Measurements from ENCODE around the gene ENPP1. TPM values are rescaled to one million over a fixed set of nuclear protein-coding genes. Genes with fewer than 3 reads are reported as not detected.
"Not testable (repeated sequence)": the region's sequence is repeated elsewhere in the genome, so short reads cannot be mapped to it uniquely, and the experiment has no call there.

Gene ENPP1
- total RNA-seq, 2 donors from 2014 or later, result 5.9 to 12.6 TPM

DNA sequence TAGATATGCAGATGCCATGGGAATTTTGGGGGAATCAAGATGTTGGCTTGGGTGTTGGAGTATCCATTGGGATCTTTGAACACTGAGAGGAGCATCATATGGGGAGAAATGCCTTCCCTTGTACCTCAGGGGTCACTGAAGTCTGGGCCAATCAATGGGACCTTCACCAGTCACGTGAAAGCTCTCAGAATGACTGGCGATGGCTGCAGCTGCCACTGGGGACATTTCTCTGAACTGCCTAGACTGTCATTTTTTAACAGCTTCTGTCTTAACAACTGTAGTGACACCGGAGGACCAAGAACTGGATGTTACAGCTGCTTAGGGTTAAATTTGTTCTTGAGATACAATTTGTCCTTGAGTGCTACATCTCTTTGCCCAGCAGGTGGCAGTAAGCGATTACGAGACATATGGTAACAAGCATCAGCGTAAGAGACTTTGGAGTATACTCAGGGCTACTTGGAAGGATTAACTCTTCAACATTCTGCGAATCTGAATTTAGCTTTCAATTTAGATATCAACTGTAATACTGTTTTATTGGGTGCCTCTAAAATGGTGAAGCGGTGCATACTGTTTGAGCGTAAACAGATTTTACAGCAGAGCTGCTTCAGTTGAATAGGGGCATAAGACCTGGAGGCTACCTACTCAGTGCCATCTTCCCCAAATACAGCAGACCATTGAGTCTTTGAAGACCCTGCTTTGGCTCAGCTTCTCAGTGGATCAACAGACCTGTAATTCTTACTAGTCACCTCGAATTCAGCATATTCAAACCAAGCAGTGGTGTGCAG lies 107.3 kb downstream of the ENPP1 start:
- no peaks in the 10 kb centered on the region for H3K4me1 ChIP-seq
- no peak overlapping the region for H3K9ac ChIP-seq (ENCODE audit: low read depth in 2 of 2, low read length in 2 of 2)
- no peak overlapping the region for H3K27ac ChIP-seq
- no peaks in the 10 kb centered on the region for H3K9me3 ChIP-seq
- intact Hi-C loops (cut with DNase I), result no loop called here
- DNase-seq, result peak; percentile 78
- no peaks in the 10 kb centered on the region for H3K36me3 ChIP-seq
- TF ChIP-seq CTCF (IDR thresholded peaks at IDR 0.05), result peak; percentile 78
- no peak overlapping the region for H3K4me3 ChIP-seq
- no peaks in the 10 kb centered on the region for H3K27me3 ChIP-seq

GRCh38 chr6:131916091-131916796 lies 108.4 kb downstream of the ENPP1 start:
- H3K4me1 ChIP-seq; DNase-seq; H3K27me3 ChIP-seq; H3K27ac ChIP-seq; H3K9ac ChIP-seq (ENCODE audit: low read depth in 2 of 2, low read length in 2 of 2); H3K4me3 ChIP-seq; intact Hi-C loops (cut with DNase I); H3K36me3 ChIP-seq; H3K9me3 ChIP-seq: not testable (repeated sequence)

GRCh38 chr6:131916847-131917246 lies 109.0 kb downstream of the ENPP1 start:
- no peaks in the 10 kb centered on the region for H3K27me3 ChIP-seq
- H3K4me1 ChIP-seq, result no peaks in the 10 kb centered on the region
- no peaks in the 10 kb centered on the region for H3K36me3 ChIP-seq
- DNase-seq, result no peak
- no peaks in the 10 kb centered on the region for H3K9me3 ChIP-seq
- H3K27ac ChIP-seq, result no peak overlapping the region
- intact Hi-C loops (cut with DNase I), result no loop called here
- no peak for TF ChIP-seq CTCF (IDR thresholded peaks at IDR 0.05)
- no peak overlapping the region for H3K9ac ChIP-seq (ENCODE audit: low read depth in 2 of 2, low read length in 2 of 2)
- H3K4me3 ChIP-seq, result no peak overlapping the region

DNA sequence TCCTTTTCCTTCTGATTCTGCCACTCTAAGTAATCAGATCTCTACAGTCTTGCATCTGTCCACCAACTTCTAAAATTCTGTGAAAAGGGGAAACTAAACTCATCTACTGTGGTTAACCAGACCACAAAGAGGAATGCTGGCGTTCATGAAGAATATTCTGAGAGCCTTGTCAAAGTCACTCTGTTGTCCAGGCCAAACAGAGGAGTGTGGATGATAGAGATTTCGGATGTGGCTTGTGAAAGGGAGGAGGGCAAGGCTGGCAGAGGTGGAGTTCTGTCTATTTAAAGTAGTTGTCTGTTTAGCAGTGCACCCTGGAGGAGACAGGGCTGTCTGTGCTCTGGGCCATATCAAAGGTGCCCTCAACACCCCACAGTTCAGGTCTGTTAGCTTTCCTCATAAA lies 109.5 kb downstream of the ENPP1 start:
- no peak for DNase-seq
- no peak overlapping the region for H3K9ac ChIP-seq (ENCODE audit: low read depth in 2 of 2, low read length in 2 of 2)
- H3K27me3 ChIP-seq, result no peaks in the 10 kb centered on the region
- no peak for TF ChIP-seq CTCF (IDR thresholded peaks at IDR 0.05)
- no peaks in the 10 kb centered on the region for H3K4me1 ChIP-seq
- no peak overlapping the region for H3K27ac ChIP-seq
- intact Hi-C loops (cut with DNase I), result no loop called here
- H3K36me3 ChIP-seq, result no peaks in the 10 kb centered on the region
- no peaks in the 10 kb centered on the region for H3K9me3 ChIP-seq
- H3K4me3 ChIP-seq, result no peak overlapping the region

- no peaks in the 10 kb centered on the region for H3K9me3 ChIP-seq
- H3K9ac ChIP-seq (ENCODE audit: low read depth in 2 of 2, low read length in 2 of 2), result no peak overlapping the region
- no peak for DNase-seq
- intact Hi-C loops (cut with DNase I), result no loop called here
- H3K36me3 ChIP-seq, result no peaks in the 10 kb centered on the region
- H3K27ac ChIP-seq, result no peak overlapping the region
- H3K27me3 ChIP-seq, result no peaks in the 10 kb centered on the region
- TF ChIP-seq CTCF (IDR thresholded peaks at IDR 0.05), result no peak
- H3K4me3 ChIP-seq, result no peak overlapping the region
- H3K4me1 ChIP-seq, result no peaks in the 10 kb centered on the region
Observed at GRCh38 chr6:131917763-131918649, 110.2 kb downstream of the ENPP1 start.

All from colonic mucosa (tissue), 4 donors.